GM19328 (cell line): ENCODE results near the gene IKZF2.

Experiments
- ATAC-seq: cut with Tn5 transposase; IDR thresholded peaks from one replicate; pipeline ENCODE4 v1.9.1; 2021; ENCODE audit warnings: mild to moderate bottlenecking, moderate library complexity; ENCODE audit not compliant: unreplicated experiment

IKZF2 gene

DNA sequence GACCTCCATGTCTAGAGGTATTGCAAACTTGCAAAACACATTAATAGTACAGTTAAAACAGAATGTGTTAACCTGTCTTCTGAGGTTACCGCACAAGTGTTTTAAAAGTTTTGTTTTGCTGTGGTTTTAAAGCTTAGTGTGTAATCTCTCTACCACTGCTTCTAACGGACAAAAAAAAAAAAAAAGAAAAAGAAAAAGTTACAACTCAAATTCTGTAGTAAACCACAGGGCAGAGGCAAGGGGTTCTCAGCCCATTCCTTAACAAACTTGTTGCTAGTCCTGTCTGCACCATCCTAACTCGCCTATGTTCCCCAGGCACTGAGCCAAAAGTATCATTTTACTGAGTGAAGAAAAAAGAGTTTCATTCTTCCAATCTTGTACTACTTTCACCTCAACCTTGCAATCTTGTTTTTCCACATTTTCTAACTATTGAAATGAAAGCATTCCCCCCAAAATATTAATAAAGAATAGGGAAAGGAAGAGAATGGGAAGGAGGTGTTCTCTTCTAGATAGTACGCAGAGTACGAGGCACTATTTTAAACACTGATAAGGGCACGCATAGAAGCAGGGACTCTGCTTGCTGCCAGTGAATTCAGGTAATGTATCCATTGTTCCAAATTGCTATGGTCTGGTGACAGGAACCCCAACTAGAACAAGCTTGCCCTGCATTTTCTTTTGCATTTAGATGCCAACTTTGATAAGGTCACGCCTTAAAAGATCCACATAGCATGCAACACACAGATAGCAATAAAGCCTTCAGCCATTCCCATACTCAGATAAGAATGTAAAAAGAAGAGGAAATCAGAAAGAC, 47.1 kb downstream of the IKZF2 start:
- ATAC-seq: no peak

GRCh38 chr2:213101692-213102460, 49.5 kb downstream of the IKZF2 start:
- ATAC-seq: no peak

DNA sequence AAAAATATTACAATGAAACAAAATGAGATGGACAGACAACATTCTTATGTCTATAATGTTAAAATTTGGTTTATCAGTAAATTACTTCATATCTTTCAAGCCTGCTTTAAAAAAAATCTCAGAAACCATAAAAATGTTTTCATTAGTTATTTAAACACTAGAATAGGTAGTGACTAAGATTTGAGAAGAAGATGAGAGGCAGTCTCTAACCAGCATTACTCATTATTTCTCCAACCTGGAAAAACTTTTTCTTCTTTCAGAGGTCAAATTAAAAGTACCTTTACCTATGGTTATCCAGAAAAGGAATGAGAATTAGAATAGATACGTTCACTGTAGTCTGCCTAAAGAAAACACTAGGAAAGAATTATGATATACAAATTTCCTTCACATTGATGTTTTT, 50.3 kb downstream of the IKZF2 start:
- no peak for ATAC-seq

DNA sequence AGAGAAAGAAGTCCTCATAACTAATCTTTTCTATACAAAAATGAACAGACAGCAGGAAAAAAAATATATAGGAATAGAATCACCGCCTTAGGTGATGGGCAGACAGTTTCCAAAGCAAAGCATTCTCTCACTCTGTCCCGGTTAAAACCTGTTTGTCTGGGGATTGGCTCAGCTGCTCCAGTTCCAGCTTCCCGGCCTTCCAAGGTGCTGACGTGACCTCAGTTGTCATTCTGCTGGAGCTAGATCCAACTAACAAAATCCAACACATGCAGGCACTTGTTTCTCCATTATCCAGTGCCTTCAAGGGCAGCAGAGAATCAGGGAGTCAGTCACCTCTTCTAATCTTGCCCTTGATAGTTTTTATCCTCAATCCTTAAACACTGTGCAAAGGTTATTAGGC, 52.8 kb downstream of the IKZF2 start:
- ATAC-seq: no peak

- ATAC-seq: no peak
Observed at GRCh38 chr2:213091765-213092164, 59.6 kb downstream of the IKZF2 start.

DNA sequence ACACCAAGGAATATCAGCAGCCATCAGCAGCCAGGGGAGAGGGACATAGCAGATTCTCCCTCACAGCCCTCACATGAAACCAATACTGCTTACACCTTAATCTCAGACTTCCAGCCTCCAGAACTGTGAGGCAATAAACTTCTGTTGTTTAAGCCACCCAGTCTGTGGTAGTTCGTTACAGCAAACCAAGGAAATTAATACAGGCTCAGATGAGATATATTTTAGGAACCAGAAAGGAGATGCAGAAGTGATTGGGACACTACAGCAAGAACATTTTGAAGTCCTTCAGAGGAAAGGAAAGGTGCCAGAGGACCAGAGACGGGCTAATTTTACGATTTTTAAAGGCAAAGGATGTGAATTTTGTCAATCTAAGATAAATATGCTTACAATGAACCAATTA, 60.6 kb downstream of the IKZF2 start:
- no peak for ATAC-seq

GRCh38 chr2:213089438-213089837, 62.0 kb downstream of the IKZF2 start:
- no peak for ATAC-seq

- no peak for ATAC-seq
Observed at GRCh38 chr2:213087040-213087439, 64.4 kb downstream of the IKZF2 start.

GRCh38 chr2:213086571-213086970, 64.8 kb downstream of the IKZF2 start:
- ATAC-seq: no peak

DNA sequence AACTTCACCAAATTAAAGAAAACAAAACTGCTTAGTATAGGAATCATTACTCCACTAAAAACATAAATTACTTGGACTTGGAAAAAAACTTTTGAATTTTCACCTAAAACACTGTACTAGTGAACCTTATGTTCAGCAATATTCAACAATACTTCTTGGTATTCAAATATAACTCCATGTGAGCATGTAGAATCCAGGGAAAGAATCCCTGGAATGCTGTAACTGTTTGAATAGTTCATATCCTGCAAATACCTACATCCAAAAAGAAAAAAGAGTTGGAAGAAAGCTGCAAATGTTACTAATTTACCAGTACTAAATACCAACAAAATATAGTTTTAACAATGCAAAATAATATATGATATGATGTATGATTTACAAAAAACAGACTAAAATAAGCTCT, 65.4 kb downstream of the IKZF2 start:
- ATAC-seq: no peak

- ATAC-seq: no peak
Observed at GRCh38 chr2:213085538-213085937, 65.9 kb downstream of the IKZF2 start.

GRCh38 chr2:213084261-213084660, 67.2 kb downstream of the IKZF2 start:
- no peak for ATAC-seq

DNA sequence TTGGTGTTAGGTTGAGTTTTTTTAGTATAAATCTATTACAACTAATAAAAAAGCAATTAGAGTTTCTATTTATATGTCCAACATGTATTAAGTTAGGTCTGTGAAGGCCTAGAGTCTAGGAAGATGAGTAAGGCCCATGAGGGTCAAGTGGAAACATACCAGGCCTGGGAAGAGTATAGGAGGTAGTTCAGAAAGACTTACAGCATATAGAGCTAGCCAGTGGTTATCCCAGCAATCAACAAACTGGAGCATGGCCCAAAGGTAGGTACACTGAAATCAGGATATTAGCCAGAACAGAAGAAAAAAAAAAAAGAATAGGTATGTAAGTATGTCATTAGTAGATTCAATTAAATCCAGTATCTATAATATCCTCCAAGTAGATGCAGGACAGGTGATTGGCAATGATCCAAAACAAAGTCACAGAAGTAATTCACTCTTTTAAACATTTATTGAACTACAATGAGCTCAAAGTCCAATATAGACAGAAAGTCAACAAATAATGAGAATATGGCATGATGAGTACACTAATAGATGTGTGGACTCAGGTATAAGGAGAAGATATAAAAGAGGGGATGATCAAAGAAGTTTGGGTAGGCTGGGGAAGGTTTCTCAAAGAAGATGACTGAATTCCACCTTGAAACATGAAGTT, 70.3 kb downstream of the IKZF2 start:
- ATAC-seq: no peak

- no peak for ATAC-seq
Observed at GRCh38 chr2:213079756-213080155, 71.7 kb downstream of the IKZF2 start.

- no peak for ATAC-seq
Observed at GRCh38 chr2:213078686-213079085, 72.7 kb downstream of the IKZF2 start.

DNA sequence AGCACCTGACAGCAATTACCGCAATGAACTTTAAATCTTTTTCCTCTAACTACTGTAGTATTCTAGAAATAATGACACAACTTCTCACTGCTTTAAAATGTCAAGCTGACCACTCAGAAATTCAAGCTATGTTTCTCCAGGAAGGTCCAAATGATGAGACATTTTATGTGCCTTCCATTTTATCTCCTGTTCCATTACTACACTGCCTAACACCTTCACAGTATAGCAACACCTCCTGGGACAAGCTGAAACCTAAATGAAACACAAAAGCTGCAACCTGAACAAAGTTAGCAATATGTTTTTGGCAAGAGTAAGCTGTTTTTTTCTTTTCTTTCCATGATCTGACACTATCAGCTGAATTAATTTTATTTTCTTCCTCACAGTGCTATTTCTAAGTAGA, 81.9 kb downstream of the IKZF2 start:
- ATAC-seq: no peak

DNA sequence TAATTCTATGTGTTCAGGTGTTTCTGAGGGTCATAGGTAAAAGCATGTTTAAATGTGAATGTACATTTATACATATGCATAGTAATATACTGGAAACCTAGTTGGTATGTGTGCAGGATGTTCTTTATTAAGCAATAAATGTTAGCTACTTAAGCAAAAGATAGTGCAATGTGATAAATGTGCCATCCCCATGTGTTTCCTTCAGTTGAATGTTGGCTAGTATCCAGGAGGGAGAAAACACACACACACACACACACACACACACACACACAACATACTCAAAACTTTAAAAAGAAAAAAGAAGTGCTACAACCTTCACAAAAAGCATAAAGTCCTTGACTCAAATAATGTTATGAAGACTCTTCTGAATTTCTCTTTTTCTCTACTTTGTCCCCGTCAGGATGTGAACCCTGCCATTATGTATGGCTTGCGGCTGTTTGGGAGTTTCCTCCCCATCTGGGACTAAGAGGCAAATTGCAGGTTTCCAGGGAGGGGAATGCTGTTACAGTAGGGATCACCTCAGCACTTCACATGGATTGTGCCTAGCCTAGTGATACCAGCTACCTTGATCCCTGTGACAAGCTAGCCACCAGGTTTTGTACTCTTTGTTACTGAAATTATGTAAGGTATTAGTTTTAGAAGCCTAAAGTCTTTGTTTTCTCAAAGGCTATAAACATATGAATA, 82.6 kb downstream of the IKZF2 start:
- no peak for ATAC-seq

DNA sequence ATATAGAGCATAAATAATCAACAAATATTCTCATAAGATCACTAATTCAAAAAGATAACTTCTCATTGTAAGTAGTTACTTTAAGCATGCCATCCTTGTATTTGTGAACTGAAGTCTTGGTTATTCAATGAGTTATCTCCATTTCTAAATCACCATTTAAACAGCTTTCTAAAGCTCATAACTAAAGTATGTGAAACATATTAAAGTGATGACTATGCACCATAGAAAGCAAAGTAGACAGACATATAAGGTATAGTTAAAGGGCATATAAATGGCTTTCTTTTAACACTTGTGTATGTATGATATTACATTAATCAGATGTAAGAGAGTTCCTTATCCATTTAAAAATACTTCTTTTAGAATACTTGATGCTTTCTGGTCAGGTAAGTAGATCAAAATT, 83.5 kb downstream of the IKZF2 start:
- no peak for ATAC-seq

DNA sequence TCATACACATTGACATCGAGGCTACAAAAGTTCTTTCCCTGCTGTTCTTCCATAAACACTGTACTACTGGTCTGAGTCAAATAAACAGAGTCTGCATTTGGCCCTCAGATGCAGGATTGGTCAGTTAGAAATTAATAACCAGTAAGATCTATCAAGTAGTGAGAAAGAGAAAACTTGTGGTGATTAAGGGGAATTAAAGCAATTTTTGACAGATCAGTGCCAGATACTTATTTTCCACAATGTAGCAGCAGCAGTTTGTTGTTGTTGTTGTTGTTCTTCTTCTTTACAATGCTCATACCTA, 85.0 kb downstream of the IKZF2 start:
- no peak for ATAC-seq

DNA sequence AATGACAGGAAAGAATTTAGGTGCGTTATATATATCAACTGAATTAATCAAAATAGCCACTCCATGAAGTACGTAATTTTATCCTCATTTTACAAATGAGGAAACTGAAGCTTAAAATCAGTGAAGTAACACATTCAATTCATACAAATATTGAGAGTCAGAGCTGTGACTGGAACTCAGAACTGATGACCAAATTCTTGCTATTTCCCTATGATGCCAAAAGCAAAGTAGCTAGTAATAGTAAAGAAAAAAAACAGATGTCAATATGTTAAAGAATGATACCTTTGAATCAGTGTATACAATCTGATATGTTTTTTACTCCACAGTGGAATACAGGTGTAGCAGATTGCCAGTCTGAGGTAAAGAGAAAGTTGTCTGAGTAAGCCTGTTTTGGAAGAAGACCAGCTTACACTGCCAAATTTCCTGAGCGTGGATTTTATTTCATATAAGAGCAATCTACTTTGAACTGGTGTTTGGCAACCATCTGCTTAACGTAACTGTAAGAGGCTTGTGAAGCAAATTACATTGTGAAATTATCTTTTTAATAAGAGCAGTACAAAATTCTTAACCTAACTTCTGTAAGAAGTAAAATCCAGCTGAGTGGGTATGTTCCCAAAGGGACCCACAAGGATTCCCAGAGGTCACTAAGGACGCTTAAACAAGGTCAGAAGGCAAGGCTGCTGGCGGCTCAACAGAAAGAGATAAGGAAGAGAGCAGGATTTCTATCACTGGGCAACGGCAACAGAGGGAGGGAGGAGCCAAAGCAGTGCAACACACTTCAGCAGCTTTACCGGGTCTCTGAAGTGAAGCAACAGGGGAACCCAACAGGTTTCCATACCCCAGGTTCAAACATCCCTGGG, 85.6 kb downstream of the IKZF2 start:
- ATAC-seq: no peak

DNA sequence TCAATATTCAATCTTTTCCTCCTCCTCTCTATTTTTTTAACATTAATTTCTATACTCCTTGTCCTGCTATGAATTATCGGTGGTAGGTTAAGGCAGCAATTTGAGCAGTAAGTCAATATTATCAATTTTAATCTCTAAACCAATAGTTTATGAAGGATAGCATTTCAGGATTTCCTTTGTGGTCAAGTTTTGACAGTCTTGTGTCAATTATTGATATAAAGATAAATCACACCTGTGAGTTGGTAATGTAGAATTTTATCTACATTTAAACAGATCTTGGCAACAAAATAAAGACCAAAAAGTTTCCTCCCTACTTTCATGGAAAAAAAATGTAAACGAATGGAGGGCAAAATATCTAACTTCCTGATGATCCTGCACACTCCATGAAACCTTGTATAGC, 87.3 kb downstream of the IKZF2 start:
- no peak for ATAC-seq
